ENCODE measurements around the gene LCMT1. TPM values are rescaled to one million over a fixed set of nuclear protein-coding genes. Genes with fewer than 3 reads are reported as not detected.

Gene LCMT1
- total and polyA plus RNA-seq, 2 of the 4 experiments (the other 2 are of a cell fraction): 33.1 to 60.4 TPM

DNA sequence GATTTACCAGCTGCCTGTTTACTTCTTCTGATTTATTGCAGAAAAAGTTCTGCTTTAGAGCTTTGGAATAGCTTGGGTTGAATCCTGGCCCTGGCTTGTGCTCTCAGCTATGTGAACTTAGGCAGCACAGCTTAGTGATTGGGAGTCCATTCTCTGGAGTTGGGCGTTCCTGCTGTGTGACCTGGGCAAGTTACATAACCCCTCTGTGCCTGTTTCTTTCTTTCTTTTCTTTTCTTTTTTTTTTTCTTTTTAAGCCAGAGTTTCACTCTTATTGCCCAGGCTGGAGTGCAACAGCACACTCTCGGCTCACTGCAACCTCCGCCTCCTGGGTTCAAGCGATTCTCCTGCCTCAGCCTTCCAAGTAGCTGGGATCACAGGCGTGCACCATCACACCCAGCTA is 53.7 kb downstream of the LCMT1 start:
- no peaks in the 10 kb centered on the region for H3K9me1 ChIP-seq (ENCODE audit: insufficient read depth, low read length)
- no peak overlapping the region for H3K27ac ChIP-seq (ENCODE audit: insufficient read depth, low read length)
- H3K36me3 ChIP-seq (ENCODE audit: control insufficient read depth, insufficient read depth, low read length): peaks cover 32% of the 10 kb centered on the region
- no peak for ATAC-seq (ENCODE audit: low read depth)
- WGBS, 2 experiments (ENCODE audit: extremely low coverage in 2 of 2, insufficient read length in 1 of 2): no CpG with 5 or more reads among the region's 5 CpGs
- H3K9ac ChIP-seq (ENCODE audit: low read depth, low read length): no peak overlapping the region
- no peak overlapping the region for H3K4me3 ChIP-seq (ENCODE audit: insufficient read depth, low read depth, low read length)
- TF ChIP-seq, protein P1, sequence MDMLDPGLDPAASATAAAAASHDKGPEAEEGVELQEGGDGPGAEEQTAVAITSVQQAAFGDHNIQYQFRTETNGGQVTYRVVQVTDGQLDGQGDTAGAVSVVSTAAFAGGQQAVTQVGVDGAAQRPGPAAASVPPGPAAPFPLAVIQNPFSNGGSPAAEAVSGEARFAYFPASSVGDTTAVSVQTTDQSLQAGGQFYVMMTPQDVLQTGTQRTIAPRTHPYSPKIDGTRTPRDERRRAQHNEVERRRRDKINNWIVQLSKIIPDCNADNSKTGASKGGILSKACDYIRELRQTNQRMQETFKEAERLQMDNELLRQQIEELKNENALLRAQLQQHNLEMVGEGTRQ (IDR thresholded peaks at IDR 0.05; ENCODE audit: low read depth, low read length): no peak
- TF ChIP-seq, protein P2, sequence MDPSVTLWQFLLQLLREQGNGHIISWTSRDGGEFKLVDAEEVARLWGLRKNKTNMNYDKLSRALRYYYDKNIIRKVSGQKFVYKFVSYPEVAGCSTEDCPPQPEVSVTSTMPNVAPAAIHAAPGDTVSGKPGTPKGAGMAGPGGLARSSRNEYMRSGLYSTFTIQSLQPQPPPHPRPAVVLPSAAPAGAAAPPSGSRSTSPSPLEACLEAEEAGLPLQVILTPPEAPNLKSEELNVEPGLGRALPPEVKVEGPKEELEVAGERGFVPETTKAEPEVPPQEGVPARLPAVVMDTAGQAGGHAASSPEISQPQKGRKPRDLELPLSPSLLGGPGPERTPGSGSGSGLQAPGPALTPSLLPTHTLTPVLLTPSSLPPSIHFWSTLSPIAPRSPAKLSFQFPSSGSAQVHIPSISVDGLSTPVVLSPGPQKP (IDR thresholded peaks at IDR 0.05; ENCODE audit: borderline replicate concordance, low read depth, low read length): no peak
- H4K5ac ChIP-seq (ENCODE audit: low read depth, low read length): no peak overlapping the region
- H3K4ac ChIP-seq (ENCODE audit: low read depth, low read length): no peak overlapping the region
- intact Hi-C loops (cut with micrococcal nuclease) (no loop called here), dilution Hi-C loops (cut with HindIII; ENCODE audit: low sequenced_read_pairs, unreplicated experiment) (no loop called here), in situ Hi-C loops (cut with MboI; ENCODE audit: low sequenced_read_pairs) (no loop called here)
- no peak overlapping the region for H3K56ac ChIP-seq (ENCODE audit: extremely low read depth, insufficient read depth, low read length)
- no peaks in the 10 kb centered on the region for H3K27me3 ChIP-seq (ENCODE audit: control insufficient read depth, insufficient read depth, low read length)
- H2BK20ac ChIP-seq (ENCODE audit: low read depth, low read length): no peak overlapping the region
- no peak overlapping the region for H3K4me2 ChIP-seq (ENCODE audit: low read depth, low read length)
- BruUV-seq (replicated peaks): no TSS peak
- no peaks in the 10 kb centered on the region for H3K79me1 ChIP-seq (ENCODE audit: low read depth in 1 of 2, low read length in 2 of 2)
- no peaks in the 10 kb centered on the region for H3K4me1 ChIP-seq (ENCODE audit: control insufficient read depth, insufficient read depth, low read length)
- no peak overlapping the region for H4K91ac ChIP-seq (ENCODE audit: insufficient read depth, low read depth, low read length)
- no peak overlapping the region for H2AK9ac ChIP-seq (replicated peaks; ENCODE audit: low read depth, low read length, poor library complexity)
- ChIA-PET POLR2A (ENCODE audit: unreplicated experiment) (no interaction called here), CTCF (interaction anchor here (0.7 kb wide), 1 partner anchor 13 kb away, joined by 3 read pairs; no protein-coding TSS in a partner anchor)
- no peak overlapping the region for H2BK15ac ChIP-seq (ENCODE audit: low read depth, low read length)
- no peak overlapping the region for H4K8ac ChIP-seq (ENCODE audit: low read depth in 2 of 2, low read length in 2 of 2)
- H3K23ac ChIP-seq (ENCODE audit: low read depth, low read length): no peak overlapping the region
- no peaks in the 10 kb centered on the region for H4K20me1 ChIP-seq (ENCODE audit: insufficient read depth, low read length)
- no peak overlapping the region for H3K14ac ChIP-seq (replicated peaks; ENCODE audit: low read depth, low read length)
- no peak overlapping the region for H2BK120ac ChIP-seq (ENCODE audit: low read depth, low read length)
- no peak for DNase-seq
- no peak overlapping the region for H2BK5ac ChIP-seq (ENCODE audit: low read depth, low read length, poor library complexity, severe bottlenecking)
- H3K9me3 ChIP-seq (ENCODE audit: control insufficient read depth, insufficient read depth, low read length): no peaks in the 10 kb centered on the region
- H3K18ac ChIP-seq (ENCODE audit: low read depth, low read length): no peak overlapping the region
- no peak overlapping the region for H2AK5ac ChIP-seq (ENCODE audit: low read depth, low read length)
- no peak overlapping the region for H2AFZ ChIP-seq (replicated peaks; ENCODE audit: low read length, poor library complexity)

Data from IMR-90 (cell line).